ENCODE measurements around the gene JAM2.

DNA sequence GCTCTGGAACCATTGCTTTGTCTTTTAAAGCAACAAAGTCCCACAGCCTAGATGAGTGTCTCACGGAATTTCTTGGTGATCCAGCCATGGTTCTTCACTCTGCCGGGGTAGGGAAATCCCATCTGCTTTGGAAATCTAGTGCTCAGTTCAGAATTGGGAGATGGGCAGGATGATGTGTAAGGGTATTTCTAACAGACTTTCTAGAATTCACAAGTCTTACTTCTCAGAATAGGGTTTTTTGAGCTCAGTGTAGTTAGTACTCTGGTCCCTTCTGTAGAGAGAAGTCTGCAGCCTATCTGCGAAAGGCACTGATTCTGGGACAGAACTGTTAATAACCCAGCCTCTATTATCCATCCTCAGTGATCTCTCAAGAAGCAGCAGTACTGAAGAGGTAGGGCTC, 121.0 kb downstream of the JAM2 start:
- TF ChIP-seq, protein P1, sequence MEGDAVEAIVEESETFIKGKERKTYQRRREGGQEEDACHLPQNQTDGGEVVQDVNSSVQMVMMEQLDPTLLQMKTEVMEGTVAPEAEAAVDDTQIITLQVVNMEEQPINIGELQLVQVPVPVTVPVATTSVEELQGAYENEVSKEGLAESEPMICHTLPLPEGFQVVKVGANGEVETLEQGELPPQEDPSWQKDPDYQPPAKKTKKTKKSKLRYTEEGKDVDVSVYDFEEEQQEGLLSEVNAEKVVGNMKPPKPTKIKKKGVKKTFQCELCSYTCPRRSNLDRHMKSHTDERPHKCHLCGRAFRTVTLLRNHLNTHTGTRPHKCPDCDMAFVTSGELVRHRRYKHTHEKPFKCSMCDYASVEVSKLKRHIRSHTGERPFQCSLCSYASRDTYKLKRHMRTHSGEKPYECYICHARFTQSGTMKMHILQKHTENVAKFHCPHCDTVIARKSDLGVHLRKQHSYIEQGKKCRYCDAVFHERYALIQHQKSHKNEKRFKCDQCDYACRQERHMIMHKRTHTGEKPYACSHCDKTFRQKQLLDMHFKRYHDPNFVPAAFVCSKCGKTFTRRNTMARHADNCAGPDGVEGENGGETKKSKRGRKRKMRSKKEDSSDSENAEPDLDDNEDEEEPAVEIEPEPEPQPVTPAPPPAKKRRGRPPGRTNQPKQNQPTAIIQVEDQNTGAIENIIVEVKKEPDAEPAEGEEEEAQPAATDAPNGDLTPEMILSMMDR (IDR thresholded peaks at IDR 0.05 in 4 of 5, conservative IDR thresholded peaks at IDR 0.05 in 1 of 5) = no peak
- no peak for TF ChIP-seq POLR2A (IDR thresholded peaks at IDR 0.05)

Measured in gastrocnemius medialis (tissue), 4 donors.